Measurements from ENCODE around the gene WDSUB1.

- TF ChIP-seq CTCF (IDR thresholded peaks at IDR 0.05; ENCODE audit: insufficient read depth, low read length): no peak
- TF ChIP-seq REST (IDR thresholded peaks at IDR 0.05; ENCODE audit: insufficient replicate concordance, low read depth): no peak
- TF ChIP-seq POLR2AphosphoS5 (IDR thresholded peaks at IDR 0.05; ENCODE audit: low read depth): no peak
- no peak for TF ChIP-seq SPI1 (IDR thresholded peaks at IDR 0.05; ENCODE audit: borderline replicate concordance, low read depth)
These were observed 61.2 kb downstream of the WDSUB1 start for GRCh38 chr2:159225025-159226016.
